Measurements from ENCODE around the gene MYBPC1.
"Not testable (repeated sequence)": the region's sequence is repeated elsewhere in the genome, so short reads cannot be mapped to it uniquely, and the experiment has no call there.

MYBPC1 gene

GRCh38 chr12:101660662-101661061 is 65.9 kb downstream of the MYBPC1 start:
- DNase-seq (ENCODE audit: low spot score), result not testable (repeated sequence)

GRCh38 chr12:101663298-101663697 is 68.5 kb downstream of the MYBPC1 start:
- DNase-seq (ENCODE audit: low spot score), result no peak

- no peak for DNase-seq (ENCODE audit: low spot score)
Measured at GRCh38 chr12:101664992-101665391, 70.2 kb downstream of the MYBPC1 start.

DNA sequence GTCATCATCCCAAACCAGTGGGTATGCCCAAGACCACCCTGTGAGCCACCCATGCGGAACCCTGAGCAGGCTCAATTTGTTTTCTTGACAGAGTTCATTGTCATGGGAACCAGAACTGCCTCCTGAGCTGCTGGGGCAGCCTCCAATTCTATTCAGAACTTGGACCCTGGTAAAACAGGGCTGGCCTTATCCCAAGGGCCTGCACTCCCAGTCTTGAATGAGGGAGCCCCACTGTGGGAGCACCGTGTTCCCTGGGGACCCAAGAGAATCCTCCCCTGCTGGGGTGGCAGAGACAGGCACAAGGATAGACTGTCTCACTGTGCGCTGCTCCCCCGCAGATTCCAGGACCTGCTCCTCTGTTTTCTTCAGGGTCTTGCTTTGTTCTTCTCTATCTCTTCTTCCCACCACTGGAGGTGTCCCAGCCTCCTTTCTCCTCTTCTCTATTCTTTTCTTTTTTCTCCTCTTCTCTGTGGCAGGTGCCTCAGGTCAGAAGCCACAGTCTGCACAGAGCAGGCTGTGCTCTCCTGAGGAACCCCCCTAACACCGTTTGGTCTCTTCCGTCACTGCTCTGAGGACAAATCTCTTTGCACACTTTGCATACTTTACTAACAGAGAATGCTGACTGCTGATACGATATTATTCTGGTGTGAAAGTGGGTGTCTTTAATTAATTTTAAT is 71.4 kb downstream of the MYBPC1 start:
- no peak for DNase-seq (ENCODE audit: low spot score)

DNA sequence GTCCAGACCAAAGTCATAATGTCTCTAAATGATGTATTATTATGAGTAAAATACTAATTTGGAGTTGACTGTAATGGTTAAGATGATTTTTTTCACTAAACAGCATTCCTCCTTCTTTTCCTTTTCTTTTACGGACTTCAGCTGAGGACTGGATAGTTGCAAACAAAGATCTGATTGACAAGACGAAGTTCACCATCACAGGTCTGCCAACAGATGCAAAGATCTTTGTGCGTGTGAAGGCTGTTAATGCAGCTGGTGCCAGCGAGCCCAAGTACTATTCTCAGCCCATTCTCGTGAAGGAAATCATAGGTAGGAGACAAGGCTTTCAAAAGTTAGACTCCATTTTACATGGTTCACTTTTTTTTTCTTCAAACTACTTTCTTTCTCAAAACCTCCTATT is 72.8 kb downstream of the MYBPC1 start:
- DNase-seq (ENCODE audit: low spot score), result no peak

DNA sequence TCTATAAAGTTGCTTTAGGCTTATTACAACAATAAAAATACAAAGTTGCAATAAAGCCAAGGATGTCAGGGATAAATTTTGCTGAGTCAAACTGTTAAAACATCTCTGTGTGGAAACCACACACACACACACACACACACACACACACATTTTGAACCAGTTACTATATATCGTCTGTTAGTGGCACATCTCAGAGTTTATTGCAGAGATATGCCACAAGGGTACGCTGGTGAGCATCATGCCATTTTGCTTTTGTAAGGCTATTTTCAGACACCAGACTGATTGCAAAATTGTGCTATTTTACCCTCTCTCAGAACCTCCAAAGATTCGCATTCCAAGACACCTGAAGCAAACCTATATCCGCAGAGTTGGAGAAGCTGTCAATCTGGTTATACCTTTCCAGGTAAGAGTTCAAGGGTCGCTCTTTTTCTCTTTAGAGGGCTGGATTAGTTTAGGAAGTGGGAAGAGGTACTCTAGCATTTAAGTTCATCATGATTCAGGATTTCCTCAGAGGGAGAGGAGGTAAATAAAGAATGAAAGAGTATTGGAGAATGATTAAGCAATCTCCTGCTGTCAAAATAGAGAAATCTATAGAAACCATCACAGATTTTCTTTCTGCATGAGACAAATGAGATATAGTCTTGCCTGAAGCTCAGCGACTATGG is 75.4 kb downstream of the MYBPC1 start:
- DNase-seq (ENCODE audit: low spot score), result peak; percentile 49

GRCh38 chr12:101671157-101671791 is 76.5 kb downstream of the MYBPC1 start:
- no peak for DNase-seq (ENCODE audit: low spot score)

- DNase-seq (ENCODE audit: low spot score), result no peak
Measured at GRCh38 chr12:101671833-101672232, 77.1 kb downstream of the MYBPC1 start.

- no peak for DNase-seq (ENCODE audit: low spot score)
Measured at GRCh38 chr12:101675555-101675954, 80.8 kb downstream of the MYBPC1 start.

- not testable (repeated sequence) for DNase-seq (ENCODE audit: low spot score)
Measured at GRCh38 chr12:101676497-101676896, 81.7 kb downstream of the MYBPC1 start.

- no peak for DNase-seq (ENCODE audit: low spot score)
Measured at GRCh38 chr12:101678081-101678480, 83.3 kb downstream of the MYBPC1 start.

- DNase-seq (ENCODE audit: low spot score), result no peak
Measured at GRCh38 chr12:101680240-101680639, 85.5 kb downstream of the MYBPC1 start.

GRCh38 chr12:101680647-101681046 is 85.9 kb downstream of the MYBPC1 start:
- no peak for DNase-seq (ENCODE audit: low spot score)

DNA sequence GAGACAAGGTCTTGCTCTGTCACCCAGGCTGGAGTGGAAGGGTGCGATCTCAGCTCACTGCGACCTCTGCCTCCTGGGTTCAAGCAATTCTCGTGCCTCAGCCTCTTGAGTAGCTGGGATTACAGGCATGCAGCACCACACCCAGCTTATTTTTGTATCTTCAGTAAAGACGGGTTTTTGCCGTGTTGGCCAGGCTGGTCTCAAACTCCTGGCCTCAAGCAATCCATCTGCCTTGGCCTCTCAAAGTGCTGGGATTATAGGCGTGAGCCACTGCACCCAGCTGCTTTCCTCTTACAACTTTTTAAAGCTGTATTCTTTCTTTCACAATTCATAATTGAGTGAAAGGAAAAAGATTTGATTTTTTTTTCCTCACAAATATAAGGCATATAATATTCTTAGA is 86.9 kb downstream of the MYBPC1 start:
- not testable (repeated sequence) for DNase-seq (ENCODE audit: low spot score)

DNA sequence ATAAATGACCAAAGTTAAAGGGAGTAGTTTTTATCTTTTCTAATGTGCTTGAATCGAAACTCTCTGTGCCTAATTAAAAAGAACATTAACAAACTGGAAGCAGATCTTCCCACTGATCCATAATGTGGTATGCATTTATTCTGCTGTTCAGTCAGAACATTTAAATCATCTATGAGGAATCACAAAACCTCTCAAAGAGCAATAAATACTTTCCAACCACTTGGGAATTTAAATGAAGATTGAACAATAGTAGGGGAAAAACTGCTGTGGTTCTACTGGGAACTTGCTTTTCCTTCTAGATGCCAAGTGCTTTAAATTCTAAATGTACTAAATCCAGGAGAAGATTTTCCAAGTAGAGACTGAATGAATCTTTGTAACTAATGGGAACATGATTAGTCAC is 90.3 kb downstream of the MYBPC1 start:
- DNase-seq (ENCODE audit: low spot score), result no peak

DNA sequence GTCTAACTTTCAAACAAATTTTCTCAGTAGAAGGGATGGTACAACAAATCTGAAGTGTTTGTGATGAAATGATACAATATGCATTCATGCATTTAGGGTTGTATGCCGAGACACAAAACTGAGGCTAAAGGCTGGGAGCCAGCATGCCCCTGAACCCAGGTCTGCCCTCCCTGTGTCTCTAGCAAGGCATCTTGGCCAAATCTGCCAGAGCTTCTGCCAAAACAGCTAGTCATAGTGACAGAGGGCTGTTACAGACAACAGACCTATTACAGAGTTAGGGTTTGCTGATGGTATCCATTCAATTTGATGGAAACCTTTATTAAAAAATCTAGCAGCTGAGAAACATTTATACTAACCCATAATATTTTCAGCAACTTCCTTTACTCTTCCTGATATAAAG is 91.4 kb downstream of the MYBPC1 start:
- no peak for DNase-seq (ENCODE audit: low spot score)

DNA sequence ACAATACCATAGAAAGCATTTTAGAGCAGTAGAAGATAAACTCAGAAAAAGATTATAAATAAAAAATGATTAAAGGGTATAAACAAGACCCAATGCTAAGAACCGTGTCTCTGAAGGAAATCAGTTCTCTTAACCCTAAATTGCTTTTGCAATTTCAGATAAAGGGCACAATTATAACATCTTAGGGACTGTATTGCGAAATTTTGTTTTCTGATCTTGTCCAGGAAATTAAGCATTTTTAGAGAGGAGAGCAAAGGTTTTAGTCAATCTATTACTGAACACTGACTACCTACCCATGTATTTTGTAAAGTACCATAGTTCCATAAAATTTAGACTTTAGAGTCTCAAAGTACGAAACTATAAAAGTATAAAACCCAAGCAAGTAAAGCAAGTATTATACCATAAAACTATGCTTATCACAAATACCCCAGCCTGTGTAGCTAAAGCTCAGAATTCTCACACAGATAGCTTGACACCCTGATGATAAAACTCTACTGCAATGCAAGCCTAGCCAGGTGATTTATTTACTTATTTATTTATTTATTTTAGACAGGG is 95.8 kb downstream of the MYBPC1 start:
- no peak for DNase-seq (ENCODE audit: low spot score)

DNA sequence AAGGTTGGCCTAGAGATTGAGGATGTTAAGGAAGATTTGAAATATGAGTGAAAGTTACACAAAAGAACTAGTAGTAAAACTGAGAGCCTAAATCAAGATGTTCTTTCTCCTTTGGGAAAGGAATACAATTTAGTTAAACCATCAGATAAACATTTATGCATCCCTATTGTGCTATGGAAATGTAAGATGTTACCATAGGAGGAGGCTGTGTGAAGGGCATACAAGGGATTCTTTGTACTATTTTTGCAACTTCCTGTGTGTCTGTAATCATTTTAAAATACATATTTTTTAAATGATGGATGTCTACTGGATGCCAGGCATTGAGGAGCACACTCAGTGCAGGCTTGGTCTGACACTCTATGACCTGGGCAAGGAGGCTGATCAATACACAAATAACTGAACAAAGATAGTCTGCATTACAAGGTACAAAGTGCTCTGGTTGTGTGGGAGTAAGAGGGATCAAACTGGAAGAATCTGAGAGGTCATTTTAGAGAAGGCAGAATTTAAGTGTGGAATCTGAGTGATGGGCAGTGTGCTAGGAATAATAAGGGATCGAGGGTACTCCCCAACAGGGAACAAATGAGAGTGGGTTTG is 96.8 kb downstream of the MYBPC1 start:
- no peak for DNase-seq (ENCODE audit: low spot score)

- no peak for DNase-seq (ENCODE audit: low spot score)
Measured at GRCh38 chr12:101694297-101694848, 99.6 kb downstream of the MYBPC1 start.

DNA sequence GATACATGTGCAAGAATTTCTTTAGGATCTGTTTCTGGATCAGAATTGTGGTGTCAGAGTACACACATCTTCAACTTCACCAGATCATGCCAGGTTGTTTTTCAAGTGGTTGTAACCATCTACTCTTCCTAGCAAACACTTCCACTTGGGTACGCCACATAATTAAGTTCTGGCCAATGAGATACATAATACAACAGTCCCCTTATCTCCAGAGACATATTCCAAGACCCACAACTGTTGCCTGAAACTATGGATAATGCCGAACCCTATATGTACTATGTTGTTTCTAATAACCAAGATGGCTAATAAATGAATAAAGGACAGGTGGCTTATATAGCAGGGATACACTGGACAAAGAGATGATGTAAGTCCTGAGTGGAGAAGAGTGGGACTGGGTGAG is 100.2 kb downstream of the MYBPC1 start:
- peak; percentile 22 for DNase-seq (ENCODE audit: low spot score)

- no peak for DNase-seq (ENCODE audit: low spot score)
Measured at GRCh38 chr12:101695706-101696105, 100.9 kb downstream of the MYBPC1 start.
